ENCODE data around the gene MRGPRX4.

The MRGPRX4 gene

GRCh38 chr11:18221274-18221876, 48.7 kb downstream of the MRGPRX4 start:
- DNase-seq (ENCODE audit: low spot score) = no peak

GRCh38 chr11:18222814-18223421, 50.3 kb downstream of the MRGPRX4 start:
- DNase-seq (ENCODE audit: low spot score) = no peak
